ENCODE data around the gene CROCC2.

CROCC2 gene

DNA sequence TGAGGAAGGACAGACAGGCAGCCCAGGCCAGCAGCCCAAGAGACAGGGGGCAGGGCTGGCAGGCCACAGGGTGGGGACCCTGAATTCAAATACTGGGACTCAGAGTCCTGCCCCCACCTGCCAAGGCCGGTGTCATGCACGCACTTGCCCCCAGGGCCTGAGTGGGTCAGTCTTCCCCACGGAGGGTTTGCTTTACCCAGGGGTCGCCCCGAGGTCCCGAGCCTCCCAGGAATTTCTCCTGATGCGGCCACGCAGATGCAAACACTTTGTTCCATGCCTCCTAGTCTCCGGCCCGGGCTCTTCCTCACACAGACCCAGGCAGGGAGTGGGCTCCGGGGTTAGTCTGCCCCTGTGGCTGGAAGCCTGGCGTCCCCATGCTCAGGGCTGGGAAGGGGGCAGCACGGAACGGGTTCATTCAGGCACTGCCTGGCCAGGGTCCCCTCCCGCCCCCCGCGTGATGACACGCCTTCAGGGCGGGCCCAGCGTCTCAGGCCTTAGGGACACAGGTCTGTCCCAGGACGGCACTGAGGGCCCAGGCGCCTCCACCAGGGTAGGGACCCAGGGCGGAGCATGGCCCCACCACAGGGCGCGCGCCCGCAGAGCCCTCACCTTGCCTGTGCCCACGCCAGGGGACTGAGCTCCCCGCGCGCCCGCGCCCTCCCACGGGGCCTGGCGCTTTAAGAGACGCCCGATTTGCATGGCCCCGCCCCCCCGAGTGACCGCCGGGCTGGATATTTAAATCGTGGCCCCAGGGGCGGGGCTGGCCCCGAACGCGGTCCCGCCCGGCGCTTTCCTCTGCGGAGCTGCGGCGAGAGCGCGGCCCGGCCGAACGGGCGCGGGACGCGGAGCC, 91.9 kb downstream of the CROCC2 start, which contains the start of gene SNED1:
SNED1 (plus strand) TSS at position 763 of the 850 bp plus-strand sequence. CDS start 220 bp downstream, outside the sequence.
- peak in 1 of 3 experiments; percentile 52 for DNase-seq (ENCODE audit: low read depth in 2 of 3, low spot score in 2 of 3)

DNA sequence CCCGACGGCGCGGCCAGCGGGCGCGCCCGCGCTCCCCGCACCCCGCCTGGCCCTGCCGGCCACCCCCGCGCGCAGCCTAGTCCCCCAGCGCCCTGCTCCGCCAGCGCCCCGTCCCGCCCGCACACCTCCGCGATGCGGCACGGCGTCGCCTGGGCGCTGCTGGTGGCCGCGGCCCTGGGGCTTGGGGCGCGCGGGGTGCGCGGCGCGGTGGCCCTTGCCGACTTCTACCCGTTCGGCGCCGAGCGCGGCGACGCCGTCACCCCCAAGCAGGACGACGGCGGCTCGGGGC, 92.5 kb downstream of the CROCC2 start:
- DNase-seq (ENCODE audit: low read depth in 2 of 3, low spot score in 2 of 3), result no peak

DNA sequence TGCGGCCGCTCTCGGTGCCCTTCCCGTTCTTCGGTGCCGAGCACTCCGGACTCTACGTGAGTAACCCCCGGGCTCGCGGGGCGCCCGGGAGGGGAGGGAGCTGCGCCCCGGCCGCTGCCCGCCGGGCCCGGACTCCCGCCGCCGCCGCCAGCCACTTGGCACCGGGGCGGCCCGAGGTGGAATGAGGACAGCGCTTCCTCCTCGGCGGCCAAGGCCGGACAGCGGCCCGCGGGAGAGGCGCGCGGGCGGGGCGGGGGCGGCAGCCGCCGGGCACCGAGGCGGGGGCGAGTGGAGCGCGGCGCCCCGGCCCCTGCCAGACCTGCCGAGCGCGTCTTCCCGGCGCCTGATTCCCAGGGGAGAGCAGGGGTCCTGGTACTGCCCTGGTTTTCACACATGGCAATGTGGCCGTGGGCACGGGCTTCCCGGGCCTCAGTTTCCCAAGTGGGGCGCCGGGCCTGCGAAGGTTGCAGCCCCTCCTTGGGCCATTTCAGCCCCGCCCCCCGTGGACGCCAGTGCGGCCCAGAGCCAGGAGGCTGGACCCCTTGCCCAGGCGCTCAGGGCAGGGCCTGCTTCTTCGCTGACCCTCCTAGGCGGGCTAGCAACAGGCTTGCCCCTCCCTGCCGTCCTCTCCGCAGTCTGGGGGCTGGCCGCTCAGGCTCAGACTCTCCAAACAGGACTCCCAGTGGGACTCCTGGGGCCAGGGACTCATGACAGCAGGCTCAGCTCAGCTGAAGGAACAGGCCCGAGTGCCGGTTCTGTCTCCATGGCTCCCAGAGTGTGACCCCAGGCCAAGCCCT, 93.1 kb downstream of the CROCC2 start:
- DNase-seq (ENCODE audit: low read depth in 2 of 3, low spot score in 2 of 3), result no peak

DNA sequence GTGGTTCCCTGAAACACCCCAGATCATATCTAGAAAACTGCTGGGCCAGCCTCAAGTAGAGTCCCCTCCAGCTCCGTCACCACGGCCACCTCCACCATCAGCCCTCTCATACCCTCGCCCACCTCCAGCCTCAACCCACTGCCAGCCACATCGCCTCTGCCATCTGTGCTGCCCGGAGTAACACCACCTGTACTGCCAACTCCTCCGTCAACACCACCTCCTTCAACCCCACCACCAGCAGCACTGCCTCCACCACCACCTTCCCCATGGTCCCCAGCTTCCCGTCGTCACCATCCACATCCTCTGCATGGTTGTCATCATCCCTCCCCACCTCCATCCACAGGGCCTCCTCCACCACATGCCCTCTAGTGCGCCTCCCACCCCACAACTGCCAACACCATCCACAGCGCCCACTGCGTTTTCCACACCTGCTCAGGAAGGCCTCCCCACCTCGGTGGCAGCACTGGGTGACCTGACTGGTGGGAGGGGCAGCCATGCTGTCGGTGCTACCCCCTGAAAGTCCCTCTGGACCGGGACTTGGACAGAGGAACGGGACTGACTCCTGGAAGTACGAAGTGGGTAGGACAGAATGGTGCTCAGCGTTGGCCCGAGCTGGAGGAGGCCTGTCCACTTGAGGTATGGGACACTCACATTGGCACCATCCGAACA, 93.9 kb downstream of the CROCC2 start:
- no peak for DNase-seq (ENCODE audit: low read depth in 2 of 3, low spot score in 2 of 3)

DNA sequence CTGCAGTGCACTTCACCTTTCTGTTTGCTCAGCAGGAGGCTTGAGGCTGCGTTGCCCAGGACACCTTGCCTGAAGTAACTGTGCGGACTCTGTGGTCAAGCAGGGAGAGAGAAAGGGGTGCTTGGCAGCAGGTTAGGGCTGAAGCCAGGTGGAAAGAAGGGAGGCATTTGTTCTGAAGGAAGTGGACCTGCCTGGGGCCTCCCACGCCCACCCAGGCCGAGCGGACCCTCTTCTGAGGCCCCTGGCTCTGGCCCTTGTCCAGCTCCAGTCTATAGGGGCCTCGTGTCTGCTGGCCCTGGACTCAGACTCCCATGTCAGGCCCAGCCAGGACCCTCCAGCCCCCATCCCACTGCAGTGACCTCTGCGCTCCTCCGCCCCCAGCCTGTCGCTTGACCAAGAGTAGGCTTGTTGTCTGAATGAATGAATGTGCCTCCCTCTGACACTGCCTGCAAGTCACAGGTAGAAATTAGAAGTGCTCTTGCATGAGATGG, 94.7 kb downstream of the CROCC2 start:
- no peak for DNase-seq (ENCODE audit: low read depth in 2 of 3, low spot score in 2 of 3)

DNA sequence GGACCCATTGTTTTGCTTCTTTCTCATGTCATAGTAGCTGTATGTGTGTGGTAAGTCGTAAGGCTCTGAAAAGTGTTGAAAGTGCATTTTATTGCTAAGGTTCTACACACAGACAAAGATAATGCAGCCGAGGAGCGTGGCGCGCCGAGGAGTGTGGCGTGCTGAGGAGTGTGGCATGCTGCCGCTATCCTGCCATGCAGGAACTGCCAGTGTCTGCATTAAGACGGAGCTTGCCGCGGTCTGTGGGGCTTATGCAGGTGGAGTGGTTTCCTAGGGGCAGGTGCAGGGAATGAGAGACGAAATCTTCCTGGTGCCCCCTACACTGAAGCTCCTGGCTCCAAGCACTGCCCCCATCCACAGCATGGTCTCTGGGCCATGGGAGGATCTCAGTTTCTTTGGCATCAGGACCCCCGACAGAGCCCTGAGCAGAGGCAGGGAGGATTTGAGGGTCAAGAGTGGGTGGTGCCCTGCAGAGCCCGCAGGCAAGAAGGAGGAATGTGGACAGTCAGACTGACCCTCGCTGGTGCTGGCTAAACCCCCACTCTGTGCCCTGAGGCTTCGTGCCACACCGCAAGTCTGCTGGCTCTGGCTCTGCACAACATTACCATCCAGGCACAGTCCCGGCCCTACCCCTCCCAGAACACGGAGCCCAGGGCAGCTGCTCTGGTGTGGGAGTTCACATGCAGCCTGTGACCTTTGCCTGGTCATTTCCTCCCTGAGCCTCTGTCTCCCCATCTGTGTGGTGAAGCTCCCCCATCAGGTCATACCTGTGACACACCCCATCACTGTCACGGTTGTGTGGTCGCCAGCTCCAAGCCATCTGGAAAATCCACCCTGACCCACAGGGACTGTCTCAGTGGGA, 95.5 kb downstream of the CROCC2 start:
- DNase-seq (ENCODE audit: low read depth in 2 of 3, low spot score in 2 of 3), result no peak

DNA sequence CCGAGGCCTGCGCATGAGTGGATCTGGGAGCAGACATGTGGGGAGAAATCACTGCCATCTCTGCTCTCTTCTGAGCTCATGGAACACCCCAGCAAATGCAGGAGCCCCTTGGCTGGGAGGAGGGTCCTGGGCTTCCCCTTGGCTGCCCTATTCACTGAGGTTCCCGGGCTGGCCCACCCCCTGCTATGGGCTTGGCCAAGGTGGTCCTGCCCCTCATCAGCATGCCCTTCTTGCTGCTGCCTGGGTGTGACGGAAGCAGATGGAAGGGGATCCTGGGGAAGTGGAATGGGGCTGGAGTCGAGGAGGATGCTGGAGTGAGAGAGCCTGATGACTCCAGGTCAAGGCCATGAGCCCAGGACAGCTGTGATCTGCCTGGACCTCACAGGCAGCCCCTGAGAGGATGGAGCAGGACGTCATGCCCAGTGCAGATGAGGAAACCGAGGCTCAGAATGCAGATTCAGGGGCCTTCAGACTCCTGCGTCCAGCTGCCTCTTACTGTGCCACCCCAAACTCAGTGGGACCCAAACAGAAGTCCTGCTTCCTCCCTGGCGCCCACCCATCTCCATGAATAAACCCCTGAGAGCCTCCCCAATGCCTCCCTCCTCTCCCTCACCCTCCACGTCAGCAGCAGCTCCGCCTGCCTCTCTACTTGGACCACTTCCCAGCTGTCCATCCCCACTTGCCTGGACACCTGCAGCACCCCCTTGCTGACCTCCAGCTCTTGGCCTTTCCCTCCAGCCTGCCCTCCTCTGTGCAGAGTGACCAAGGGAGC, 96.3 kb downstream of the CROCC2 start:
- no peak for DNase-seq (ENCODE audit: low read depth in 2 of 3, low spot score in 2 of 3)

DNA sequence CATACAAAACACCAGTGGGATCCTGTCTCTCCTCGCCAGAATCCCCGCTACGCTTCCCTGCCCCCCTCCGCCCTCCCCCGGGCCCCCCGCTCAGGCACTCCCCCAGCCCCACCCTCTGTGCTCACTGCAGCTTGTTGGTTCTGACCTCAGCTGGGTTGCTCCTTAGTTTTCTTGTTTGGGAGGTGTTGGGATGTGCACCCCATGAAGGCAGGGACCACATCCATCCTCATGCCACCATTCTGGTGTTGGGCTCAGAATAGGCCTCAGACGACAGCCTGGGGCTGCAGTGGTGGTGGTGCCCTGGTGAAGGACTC, 96.9 kb downstream of the CROCC2 start:
- DNase-seq (ENCODE audit: low read depth in 2 of 3, low spot score in 2 of 3), result no peak

DNA sequence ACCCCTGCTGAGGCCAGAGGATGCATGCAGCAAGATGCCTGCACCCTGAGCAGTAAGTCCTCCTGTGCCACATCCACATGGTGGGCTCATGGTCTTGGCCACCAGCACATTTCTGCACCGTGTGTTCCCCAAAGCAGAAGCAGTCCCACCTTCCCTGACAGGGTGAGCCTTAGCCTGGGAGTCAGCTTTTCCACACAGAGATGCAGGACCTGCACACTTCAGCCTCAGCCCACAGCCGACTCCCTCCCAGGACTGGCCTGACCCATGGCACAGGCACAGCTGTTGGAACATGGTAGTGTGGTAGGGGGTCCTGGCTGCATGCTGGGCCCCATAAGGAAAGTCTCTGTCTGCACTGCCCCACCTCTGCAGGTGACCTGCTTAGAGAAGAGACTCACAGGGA, 97.2 kb downstream of the CROCC2 start:
- no peak for DNase-seq (ENCODE audit: low read depth in 2 of 3, low spot score in 2 of 3)

DNA sequence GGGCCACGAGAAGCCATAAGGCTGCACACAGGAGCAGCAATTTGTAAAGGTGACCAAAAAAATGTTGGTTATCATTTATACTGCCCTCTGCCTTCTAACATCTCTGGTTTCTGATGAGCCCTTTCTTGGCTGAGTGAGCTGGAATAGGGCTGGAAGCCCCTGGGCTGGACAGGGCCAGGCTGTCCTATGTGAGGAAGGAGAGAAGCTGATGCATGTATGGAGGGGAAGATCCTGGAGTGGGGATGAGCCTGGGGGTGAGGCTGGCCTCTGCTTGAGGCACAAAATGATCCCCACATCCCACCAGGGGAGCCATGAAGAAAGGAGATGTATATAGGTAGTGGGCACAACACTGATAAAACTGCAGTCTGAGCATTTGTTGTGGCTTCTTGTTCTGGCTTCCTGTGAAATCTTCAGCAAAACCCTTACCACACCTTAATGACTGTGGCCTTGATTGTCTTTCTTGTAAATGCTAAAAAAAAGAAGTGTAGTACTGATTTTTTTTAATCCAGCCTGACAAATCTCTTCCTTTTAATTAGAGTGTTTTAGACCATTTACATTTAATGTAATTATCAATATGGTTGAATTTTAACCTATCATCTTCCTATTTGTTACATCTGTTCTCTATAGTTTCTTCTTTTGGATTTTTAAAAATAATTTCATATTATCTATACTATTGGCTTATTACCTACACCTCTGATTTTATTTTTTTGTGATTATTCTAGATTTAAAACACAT, 97.9 kb downstream of the CROCC2 start:
- DNase-seq (ENCODE audit: low read depth in 2 of 3, low spot score in 2 of 3), result no peak

DNA sequence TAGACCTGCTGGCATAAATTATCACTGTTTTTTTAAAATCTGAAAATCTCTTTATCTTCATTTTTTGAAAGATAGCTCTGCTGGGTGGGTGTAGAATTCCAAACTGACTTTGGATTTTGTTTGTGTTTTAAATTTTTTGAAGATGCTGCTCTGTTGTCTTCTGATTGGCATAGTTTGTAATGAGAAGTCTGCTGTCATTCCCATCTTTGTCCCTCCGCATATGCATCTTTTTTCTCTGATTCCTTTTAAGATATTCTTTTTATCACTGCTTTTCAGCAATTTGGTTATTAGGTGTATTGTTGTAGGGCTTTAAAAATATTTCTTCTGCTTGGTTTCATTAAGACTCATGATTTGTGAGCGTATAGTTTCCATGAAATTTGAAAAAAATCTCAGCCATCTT, 99.4 kb downstream of the CROCC2 start:
- no peak for DNase-seq (ENCODE audit: low read depth in 2 of 3, low spot score in 2 of 3)

DNA sequence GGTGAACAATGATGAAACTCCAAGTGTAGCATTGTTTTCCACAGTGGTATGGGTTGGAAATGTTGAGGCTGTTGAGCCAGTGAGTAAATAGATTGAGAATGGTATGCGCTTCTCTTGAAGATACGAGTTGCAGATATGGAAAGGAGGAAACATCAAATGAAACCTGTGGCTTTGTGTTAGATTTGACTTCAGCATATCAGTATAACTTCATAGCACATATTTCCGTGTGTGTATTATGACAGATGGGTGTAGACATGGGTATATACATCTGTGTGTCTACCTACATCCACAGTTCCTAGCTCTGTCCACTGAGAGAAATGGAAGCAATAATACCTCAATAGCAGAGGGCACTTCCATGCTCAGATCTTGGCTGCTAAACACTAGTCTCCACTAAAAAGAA, 100.3 kb downstream of the CROCC2 start:
- no peak for DNase-seq (ENCODE audit: low read depth in 2 of 3, low spot score in 2 of 3)

DNA sequence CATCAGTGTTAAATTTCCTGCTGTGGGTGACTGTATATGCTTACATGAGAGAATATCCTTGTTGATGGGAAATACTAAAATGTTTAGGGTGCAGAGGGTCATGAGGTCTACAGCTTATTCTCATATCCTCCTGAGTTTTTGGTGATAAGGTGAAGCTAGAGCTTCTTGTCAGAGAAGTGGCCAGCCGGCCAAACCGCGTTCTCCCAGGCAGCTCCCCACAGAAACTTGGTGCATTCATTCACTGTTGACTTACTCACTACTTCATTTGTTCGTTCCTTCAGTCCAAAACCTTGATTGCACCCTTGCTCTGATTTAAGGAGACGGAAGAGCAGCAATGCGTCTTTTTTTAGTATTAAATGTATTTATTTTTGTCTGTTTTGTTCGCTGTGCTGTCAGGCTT, 101.0 kb downstream of the CROCC2 start:
- no peak for DNase-seq (ENCODE audit: low read depth in 2 of 3, low spot score in 2 of 3)

DNA sequence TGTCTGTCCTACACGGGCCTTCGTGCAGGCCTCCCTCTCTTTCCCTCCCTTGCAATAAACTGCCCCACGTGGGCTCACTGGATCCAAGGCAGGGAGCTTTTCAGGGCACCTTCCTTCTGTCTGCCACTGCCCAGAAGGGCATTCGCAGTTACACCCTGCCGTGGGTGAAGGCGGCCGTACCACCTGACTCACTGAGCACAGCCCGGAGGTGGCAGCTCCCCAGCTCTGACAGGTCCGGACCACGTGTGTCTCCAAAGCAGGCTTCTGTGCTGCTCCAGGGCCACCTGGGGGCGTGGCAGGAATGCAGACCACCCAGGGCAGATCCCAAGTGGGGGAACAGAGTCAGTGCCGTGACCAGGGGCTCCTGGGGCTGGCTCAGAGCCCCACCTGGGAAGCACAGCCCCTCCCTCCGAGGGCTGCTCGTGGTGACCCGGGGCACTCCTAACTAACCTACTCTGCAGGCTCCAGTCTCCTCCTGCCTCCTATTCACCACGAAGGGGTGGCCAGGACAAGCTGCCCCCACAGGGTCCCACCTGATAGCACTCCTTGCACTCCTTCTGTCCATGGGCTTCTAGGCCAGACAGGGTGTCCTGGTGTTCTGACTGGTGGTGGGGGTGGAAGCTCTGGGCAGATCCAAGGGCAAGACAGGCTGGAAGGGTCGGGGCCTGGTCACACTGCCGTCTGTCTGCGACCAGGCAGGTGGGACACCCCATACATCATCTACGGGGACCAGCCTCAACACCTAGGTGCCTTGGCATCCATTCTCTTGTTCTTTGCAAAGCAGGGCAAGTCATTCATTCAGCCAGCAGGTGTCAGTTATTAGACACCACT, 102.0 kb downstream of the CROCC2 start:
- DNase-seq (ENCODE audit: low read depth in 2 of 3, low spot score in 2 of 3), result no peak

DNA sequence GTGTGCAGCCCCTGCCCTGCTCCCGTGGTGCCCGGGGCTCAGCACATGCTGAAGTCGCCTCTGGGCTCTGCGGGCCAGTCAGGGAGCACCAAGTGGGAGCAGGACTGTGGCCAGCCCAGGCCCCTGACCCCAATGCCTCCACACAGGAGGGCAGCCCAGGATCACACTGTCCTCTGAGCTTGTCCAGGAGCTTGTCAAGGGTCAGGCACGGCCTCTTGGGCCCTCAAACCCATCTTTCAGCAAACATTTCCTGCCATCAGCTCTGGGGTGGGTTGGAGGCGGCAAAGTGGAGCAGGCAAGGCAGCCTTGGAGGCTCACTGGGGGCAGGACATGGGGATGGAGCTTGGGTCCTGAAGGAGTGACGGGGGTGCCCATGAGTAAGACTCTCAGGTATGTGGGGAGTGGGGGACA, 102.6 kb downstream of the CROCC2 start:
- DNase-seq (ENCODE audit: low read depth in 2 of 3, low spot score in 2 of 3), result no peak

DNA sequence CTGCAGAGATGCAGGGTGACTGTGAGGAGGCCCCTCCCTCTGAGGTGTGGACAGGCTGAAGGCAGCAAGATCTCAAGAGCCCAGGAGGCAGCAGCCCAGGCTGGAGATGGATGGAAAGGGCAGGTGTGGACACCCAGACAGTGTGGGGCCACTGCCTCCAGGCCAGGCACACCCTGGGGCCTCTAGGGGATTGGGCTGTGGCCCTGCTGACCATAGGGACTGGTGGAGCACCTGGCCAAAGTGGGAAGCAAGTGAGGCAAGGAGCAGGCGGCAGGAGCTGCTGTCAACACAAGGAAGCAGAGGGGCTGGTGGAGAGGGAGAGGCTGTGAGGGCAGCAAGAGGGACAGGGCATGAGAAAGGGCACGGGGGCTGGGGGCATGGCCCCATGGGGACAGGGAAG, 103.1 kb downstream of the CROCC2 start:
- no peak for DNase-seq (ENCODE audit: low read depth in 2 of 3, low spot score in 2 of 3)

DNA sequence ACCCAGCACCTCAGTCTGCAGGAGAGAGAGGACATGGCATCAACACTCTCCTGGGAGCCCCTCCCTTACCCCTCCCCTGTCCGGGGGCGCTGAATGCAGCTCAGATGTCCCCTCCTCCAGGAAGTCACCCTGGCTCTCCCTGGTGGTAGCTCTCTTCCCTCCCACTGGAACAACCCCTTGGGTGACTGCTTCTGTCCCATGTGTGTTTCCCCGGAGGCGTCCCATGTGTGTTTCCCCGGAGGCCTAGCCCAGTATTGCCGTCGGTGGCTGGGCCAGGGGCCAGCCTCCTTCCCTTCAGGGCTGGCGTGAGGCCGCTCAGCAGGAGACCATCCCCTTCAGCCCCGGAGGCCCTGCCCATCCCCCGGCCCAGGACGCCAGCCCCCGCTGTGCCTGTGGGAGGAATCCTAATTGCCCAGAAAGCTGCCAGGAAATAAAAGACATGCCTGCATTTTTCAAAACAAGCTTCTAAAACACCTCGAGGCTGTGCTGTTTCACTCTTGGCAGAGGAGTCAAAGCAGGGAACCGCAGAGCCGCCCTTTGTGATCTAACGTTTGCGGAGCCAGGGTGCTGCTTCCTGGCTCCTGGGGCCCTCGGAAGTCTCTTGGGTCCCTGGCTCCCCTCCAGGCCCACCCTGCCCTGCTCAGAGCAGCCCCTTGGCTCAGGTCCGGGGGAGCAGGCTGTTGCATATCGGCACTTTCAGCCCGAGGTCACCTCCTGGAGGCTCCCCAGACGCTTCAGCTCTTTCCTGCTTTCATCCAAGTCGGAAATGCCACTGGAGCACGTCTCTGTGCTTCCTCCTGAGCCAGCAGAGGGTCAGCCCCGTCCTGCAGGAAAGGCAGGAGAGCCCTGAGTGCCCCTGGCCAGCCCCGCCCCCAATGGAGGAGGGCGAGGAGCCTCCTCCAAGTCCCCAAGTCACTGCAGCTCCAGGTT, 103.7 kb downstream of the CROCC2 start:
- no peak for DNase-seq (ENCODE audit: low read depth in 2 of 3, low spot score in 2 of 3)
